HG03025 (cell line): Measurements from ENCODE around the gene UCN.
"Not testable (repeated sequence)": the region's sequence is repeated elsewhere in the genome, so short reads cannot be mapped to it uniquely, and the experiment has no call there.

ENCODE experiments used
- ATAC-seq: cut with Tn5 transposase; IDR thresholded peaks from one replicate; pipeline ENCODE4 v1.9.1; 2021; ENCODE audit warnings: mild to moderate bottlenecking, moderate library complexity; ENCODE audit not compliant: unreplicated experiment, low FRiP score

The UCN gene, protein sequence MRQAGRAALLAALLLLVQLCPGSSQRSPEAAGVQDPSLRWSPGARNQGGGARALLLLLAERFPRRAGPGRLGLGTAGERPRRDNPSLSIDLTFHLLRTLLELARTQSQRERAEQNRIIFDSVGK

DNA sequence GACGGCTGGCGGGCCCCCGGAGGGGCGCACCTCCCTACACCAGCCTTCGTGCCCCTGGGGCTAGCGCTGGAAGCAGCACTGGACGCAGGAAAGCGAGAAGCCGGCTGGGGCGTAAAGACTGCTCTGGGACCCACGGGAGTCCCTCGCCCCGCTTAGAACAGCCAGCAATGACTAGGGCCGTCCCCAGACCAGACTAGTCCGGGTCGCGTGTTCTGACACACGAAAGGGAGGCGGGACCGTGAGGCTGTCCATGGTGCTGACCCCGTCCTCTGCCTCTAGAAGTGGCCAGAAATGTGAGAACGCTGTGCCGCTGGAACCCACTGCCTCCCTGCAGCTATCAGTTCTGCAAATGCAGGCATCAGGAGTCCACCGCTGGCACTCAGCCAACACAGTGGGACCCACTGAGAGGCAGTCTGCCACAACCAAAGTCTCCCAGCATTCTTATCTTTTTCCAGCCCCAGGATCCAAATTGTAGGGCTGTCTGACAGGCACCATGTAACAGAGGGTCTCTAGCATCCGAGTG is at the start of gene UCN:
UCN (minus strand) TSS at position 87 of the 523 bp plus-strand sequence. CDS start 550 bp downstream, outside the sequence.
- no peak for ATAC-seq

DNA sequence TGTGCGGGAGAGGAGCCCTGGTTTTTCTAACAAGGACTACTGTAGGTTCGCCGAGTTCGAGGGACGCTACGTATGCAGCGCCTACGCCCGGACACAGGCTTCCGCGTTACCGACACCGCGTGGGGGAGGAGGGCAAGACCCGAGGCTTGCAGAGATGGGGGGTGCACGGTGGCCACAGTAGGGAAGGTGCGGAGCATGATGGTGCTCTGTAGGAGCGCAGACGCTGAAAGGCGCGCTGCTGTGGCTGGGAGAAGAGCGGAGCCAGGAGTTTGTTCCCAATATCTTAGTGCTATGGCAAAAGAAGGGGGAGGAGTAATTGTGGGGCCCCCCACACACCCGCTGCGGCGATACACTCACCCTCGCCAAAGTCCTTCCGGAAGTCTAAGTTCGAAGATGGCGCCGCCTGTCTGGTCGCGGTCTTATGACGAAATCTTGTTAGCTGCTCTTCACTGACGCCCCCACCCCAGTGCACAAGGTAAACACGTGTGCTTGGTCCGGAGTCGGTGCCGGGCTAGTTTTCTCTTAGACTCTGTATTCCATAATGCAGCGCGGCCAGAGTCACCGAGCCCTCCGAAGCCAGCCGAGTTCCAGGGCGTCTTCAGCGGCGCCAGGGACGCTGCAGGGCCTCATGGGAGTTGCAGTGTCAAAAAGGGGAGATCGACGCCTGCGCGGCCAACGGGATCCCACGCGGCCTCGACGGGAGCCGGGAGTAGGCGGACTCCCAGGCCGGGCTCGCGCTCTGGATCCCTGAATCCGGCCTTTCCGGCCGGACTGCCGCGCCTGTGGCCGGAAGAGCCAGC is 48.3 kb upstream of the UCN start, which contains the start of gene GTF3C2:
GTF3C2 (minus strand) TSS at position 383 of the 800 bp plus-strand sequence. CDS start 13,210 bp downstream, outside the sequence.
- ATAC-seq: peak; percentile 81

DNA sequence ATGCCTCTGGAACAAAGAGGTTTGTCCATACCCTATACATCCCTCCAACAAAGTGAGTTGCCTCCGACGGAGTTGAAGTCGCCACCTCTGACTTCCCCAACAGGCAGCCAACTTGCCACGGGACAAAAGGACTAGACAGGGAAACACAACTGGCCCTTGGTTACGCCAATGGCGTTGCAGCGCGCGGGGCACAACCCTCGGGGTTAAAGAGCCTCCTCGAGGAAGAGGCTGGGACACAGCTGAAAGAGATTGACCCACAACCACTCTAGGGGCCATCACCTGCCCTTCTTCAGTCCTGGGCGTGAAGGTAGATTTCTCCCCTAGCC is 47.8 kb upstream of the UCN start:
- ATAC-seq: peak; percentile 29

DNA sequence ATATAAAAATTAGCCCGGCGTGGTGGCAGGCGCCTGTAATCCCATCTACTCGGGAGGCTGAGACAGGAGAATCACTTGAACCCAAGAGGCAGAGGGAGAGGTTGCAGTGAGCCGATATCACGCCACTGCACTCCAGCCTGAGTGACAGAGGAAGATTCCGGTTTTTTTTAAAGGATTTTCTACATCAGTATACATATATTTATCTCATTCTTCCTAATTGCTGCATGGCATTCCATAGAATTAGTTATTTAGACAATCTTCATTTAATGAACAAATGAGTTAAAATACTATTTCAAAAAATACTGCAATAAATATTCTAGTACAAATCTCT is 46.3 kb upstream of the UCN start:
- no peak for ATAC-seq

DNA sequence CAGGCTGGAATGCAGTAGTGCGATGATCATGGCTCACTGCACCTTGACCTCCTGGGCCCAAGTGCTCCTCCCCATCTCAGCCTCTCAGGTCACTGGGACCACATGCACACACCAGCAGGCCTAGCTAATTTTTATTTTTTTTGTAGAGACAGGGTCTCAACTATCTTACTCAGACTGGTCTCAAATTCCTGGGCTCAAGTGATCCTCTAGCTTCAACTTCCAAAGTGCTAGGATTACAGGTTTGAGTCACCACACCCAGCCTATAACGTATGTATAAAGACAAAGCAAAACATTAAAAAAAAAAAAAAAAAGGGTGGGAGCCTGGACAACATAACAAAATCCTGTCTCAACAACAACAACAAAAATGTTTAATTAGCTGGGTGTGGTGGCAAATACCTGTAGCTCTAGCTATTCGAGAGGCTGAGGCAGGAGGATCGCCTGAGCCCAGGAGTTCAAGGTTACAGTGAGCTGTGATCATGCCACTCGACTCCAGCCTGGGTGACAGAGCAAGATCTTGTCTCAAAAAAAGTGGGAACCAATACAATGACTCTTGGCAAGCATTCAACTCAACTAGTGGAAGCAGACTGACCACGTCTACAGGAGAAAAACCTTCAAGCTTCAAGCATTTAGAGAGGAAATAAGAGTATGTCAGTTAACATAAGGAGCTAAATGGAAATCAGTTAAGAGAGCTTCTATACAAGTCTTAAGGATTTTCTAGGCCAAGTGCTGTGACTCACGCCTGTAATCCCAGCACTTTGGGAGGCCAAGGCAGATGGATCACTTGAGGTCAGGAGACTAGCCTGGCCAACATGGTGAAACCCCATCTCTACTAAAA is 45.7 kb upstream of the UCN start:
- no peak for ATAC-seq

DNA sequence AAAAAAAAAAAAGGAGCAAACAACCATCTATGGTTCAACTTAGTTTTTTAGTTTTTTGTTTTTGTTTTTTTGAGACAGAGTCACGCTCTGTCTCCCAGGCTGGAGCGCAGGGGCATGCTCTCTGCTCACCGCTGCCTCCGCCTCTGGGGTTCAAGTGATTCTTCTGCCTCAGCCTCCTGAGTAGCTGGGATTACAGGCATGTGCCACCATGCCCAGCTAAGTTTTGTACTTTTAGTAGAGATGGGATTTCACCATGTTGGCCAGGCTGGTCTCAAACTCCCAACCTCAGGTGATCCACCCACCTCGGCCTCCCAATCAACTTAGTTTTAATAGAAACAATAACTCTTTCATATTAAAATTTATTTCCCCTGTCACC is 45.1 kb upstream of the UCN start:
- ATAC-seq: not testable (repeated sequence)

DNA sequence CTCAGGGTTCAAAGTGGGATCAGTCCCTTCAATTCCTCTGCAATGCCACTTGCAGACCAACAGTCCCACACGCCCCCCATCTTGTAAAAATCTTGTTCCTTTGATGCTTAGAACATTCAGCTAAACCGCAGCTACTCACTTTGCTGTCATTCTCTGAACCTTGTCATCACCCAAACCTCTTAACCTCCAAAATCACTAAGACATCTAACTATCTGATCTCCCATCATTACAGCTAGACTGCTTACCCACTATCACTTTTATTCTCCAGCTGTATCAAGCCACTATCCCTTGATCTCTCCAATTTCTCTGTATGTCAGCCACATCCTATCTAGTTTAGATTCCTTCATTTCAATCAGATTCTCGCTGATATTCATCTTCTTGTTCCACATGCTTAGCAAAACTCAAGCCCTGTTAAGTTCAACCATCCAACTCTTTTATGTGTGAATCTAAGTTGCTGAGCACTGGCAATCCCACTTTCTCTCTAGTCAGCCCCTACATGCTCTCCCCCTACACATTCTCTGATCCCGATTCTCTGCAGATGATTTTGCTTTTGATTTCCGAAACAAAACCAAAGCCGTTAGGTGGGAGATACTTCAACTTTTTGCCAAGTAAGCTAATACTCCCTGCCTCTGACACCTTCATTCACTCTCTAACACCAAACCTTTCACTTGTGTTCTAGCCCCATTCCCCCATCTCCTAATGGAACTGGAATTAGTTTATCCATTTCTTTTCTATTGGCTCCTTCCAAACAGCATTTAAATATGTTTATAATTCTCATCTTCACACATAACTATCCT is 43.8 kb upstream of the UCN start:
- no peak for ATAC-seq

DNA sequence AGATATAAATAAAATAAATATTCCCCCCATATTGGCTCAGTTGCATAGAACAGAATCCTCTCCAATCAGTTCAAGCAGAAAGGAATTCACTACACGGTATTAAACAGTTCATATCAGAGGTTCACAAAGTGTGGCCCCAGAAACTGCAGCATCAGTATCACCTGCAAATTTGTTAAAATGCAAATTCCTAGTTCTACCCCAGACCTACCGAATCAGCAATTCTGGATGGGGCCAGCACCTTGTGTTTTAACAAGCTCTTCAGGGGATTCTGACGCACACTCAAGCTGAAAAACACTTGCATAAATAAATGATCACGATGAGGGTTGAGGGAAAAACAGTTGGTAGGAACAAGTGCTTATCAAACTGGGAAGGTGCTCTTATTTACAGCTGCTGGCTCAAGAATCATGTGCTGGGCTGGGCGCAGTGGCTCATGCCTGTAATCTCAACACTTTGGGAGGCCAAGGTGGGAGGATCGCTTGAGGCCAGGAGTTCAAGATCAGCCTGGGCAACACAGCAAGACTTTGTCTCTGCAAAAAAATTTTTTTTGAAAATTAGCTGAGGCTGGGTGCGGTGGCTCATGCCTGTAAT is 42.0 kb upstream of the UCN start:
- ATAC-seq: no peak

DNA sequence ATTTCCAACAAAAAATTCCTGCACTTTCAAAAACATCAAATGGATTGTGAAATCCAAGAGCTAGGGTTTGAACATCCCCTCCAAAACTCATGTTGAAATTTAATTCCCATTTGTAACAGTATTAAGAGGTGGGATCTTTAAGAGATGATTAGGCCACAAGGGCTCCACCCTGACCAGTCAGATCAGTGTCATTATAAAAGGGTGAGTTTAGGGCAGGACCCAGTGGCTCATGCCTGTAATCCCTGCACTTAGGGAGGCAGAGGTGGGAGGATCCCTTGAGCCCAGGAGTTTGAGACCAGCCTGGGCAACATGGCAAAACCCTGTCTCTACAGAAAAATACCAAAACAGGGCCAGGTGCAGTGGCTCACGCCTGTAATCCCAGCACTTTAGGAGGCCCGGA is 39.4 kb upstream of the UCN start:
- ATAC-seq: no peak

DNA sequence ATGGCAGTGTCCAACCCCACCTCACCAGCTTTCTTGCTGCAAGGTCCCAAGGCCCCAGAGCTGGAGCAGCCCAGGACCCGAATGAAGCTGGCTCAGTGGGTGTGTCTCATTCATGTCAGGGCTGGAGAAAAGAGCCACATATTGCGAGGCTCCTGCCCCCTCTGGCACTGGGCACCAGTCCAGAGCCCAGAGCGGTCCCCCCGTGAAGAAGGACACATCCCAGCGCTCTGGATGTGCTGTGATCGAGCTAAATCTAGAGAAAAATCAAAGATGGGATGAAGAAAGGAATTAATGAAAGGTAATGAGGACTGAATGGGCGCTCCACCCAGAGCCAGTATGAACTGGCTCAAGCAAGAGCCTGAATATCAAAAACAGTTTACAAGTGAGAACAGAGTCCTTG is 27.9 kb upstream of the UCN start:
- ATAC-seq: no peak

DNA sequence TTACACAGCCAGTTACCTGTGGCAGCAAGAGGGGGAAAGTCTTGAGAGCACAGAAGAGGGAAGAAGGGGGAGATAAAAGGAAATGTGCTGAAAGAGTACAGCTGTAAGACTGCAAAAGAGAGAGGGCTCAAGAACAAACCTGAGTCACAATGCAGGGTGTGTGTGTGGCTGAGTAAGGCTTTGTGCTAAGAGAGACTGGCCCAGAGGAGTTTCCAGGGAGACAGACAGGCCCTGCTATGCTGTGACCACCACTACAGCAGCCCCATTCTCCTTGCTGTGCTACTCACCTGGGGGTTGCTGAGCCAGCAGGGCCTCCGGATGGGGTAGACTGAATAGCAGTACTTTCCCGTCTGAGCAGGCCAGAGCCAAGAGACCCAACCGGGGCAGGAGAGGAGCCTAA is 27.1 kb upstream of the UCN start:
- no peak for ATAC-seq

DNA sequence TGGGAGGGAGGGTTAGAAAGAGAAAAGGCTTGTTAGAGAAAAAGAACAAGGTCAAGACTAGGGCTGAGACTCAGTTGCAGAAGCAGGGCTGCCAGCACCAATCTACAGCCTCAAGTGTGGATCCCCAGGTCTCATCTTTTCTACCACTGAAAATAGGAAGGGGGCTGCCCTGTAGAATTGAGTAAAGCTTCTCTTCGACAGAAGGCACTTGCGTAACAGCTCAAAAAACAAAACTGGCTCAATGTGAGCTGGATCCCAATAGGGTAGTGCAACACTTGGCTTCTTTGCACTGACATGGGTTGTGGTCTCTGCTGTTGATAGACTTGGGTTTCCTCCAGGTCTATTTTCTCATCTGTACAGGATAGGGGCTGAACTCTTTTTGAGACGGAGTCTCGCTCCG is 16.5 kb upstream of the UCN start:
- no peak for ATAC-seq

DNA sequence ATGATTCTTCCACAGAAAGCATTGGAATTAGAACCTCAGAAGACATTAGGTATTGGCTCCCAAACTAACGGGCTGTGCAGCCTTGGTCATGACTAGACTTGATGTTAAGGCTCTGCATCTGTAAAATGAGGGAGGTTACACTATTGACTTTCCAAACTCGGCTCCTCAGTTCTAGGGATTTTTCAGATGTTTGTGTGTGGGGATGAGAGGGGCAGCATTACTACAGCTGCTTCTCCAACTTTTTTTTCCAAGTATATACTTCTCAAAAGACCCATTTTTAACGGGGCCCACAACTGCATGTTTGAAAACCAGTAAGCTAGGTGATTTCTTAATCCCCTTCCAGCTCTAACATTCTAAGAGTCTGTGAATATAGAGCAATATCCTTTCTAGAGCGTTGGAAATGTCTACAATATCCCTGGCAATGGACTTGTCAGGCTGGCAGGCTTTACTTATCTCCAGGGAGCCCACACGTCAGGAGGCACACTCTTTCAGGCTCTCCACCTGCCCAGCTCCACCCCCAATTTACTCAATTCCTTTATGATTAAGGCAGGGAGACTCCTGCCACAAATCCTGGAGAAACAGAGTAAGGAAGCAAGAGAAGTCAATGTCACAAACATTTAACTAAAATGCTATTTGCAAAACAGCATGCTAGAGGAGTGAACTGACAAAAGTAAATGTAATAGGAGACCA is 15.5 kb upstream of the UCN start:
- no peak for ATAC-seq

DNA sequence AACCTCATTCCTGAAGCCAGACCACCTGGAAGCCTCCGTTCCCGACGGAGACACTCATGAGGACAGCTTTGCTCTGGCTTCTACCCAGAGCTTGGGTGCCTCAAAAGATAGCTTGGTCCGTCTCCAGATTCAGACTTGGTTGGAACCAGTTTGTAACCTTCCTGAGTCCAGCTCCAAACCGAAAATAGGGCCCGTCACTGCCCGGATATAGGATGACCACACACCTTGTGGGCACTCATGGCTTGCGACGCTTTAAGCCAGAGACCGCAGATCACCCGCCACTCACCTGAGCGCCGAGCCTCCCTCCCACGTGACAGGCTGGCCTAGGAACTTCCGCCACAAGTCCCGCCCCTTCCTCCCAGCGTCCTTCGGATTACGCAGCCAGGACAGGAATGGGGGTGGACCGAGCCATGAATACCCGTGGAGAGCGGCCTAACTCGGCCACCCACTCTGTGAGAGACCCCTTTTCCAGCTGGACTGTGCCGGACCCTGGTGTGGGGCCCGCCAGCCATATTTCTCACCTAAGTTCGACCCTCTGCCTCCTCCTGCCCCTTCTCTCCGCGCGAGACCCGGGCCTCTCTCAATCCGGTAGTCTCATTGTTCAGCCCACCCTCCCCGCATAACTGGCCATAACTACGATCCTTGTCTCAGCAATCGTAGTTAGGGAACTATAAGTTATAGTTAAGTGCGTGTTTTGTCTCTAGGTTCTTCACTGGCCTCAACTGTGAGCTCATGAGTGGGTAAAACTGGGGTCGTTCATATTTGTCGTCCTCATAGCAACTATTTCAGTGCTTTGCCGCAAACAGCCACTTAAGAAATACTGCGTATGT is 14.7 kb upstream of the UCN start, which contains the start of gene MPV17:
MPV17 (minus strand) TSS at position 332 of the 830 bp plus-strand sequence. CDS start 580 bp downstream, outside the sequence.
- ATAC-seq: peak; percentile 89

DNA sequence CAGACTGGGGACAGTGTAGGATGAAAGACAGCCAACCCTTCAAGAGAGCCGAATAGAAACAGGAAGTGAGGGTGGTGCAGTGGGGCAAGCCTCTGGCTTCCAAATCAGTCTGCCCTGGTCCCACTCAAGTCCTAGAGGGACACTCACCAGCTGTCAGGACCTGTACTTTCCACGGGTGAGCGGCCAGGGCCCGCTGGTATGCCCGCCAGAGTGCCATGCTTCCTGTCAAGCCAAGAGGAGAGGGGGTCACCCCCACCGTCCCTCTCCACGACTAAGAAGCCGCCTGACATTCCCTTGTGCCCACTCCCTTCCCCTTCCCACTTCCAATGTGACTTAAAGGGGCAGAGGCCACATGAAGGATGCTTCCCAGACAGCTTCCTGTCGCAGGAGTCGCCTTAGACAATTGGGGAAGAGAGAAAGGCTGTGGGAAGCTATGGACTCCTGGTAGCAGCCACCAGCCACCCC is 14.1 kb upstream of the UCN start:
- ATAC-seq: no peak

DNA sequence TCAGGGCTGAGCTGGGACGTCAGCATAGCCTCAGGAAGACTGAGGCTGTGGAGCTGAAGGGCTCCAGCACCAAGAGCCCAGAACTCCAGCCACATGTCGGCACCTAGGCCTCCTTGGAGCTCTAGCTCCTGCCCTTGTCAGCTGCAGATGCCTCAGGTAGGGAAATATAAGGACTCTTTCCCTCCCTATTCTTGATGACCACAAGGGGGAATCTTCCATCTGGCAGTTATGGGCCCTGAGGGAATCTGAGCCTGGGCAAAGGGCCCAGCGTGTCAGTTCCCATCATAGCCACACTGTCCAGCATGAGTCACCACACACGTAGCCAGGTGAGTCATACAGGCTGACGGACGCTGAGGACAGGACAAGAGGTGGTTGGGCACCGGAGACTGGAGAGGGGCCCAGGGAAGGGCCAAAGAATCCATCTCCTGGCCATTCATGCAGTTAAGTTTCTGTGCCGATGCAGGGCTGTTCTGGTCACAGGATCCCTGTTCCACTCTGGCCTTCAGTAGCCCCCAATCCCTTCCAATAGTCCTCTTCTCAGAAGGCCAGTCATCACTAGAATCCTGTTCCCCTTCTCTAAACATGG is 12.8 kb upstream of the UCN start:
- no peak for ATAC-seq

DNA sequence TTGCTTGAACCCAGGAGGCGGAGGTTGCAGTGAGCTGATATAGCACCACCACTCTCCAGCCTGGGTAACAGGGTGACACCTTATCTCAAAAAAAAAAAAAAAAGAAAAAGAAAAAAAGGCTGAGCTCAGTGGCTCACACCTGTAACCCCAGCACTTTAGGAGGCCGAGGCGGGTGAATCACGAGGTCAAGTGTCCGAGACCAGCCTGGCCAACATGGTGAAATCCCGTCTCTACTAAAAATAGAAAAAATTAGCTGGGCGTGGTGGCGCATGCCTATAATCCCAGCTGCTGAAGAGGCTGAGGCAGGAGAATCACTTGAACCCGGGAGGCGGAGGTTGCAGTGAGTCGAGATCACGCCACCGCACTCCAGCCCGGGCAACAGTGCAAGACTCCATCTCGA is 11.6 kb upstream of the UCN start:
- ATAC-seq: not testable (repeated sequence)
